GM18505 (cell line): ENCODE data around the gene TSACC.
"Not testable (repeated sequence)": the region's sequence is repeated elsewhere in the genome, so short reads cannot be mapped to it uniquely, and the experiment has no call there.

Experiments used
- ATAC-seq: cut with Tn5 transposase; IDR thresholded peaks from one replicate; pipeline ENCODE4 v1.9.1; 2021; ENCODE audit not compliant: unreplicated experiment
- POLR2A ChIP-seq: IDR thresholded peaks from 4 replicates; pipeline ENCODE4 v1.6.1; 2011; ENCODE audit warnings: borderline replicate concordance; ENCODE audit not compliant: insufficient read depth, insufficient read length; ENCODE audit errors: extremely low read depth

TSACC gene

DNA sequence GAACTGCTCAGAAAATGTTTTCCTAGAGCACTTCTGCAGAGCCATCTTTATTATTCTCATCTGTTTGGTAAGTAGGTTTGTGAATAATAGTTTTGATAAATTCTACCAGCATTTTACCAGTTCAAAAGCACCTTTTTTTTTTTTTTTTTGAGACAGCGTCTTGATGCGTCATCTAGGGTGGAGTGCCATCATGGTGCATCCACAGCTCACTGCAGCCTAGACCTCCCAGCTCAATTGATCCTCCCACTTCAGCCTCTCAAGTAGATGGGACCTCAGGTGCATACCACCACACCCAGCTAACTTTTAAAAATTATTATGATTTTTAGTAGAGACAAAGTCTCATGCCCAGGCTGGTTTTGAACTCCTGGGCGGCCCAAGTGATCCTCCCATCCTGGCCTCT, 20.9 kb downstream of the TSACC start:
- ATAC-seq, result no peak
- no peak for TF ChIP-seq POLR2A

DNA sequence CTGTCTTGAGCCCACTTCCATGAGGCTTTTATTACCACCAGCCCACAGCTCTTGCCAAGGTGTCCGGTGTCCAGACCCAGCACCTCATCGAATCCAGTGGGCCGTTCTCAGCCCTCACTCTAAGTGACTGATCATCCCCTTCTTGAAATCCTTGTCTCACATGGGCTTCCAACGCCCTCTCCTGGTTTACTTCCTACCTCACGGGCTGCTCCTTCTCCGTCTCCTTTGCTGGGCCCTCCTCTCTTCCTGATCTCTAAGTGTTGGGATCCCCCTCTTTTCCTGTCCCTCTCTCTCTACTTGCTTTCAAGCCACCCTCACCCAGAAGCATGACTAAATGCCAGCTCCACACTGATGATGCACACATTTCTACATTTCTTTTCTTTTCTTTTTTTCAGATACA, 21.6 kb downstream of the TSACC start:
- TF ChIP-seq POLR2A, result no peak
- no peak for ATAC-seq

DNA sequence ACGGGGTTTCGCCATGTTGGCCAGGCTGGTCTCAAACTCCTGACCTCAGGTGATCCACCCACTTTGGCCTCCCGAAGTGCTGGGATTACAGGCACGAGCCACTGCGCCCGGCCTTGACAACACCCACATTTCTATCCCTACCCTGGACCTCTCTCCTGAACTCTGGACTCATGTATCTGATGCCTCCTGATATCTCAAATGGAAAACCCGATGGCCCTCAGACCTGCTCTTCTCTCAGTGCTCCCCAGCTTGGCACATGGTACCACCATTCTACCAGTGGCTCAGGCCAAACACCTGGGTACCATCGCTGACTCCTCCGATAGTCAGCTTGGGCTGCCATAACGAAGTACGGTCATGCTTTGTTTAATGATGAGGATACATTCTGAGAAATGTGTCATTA, 22.2 kb downstream of the TSACC start:
- no peak for TF ChIP-seq POLR2A
- no peak for ATAC-seq

DNA sequence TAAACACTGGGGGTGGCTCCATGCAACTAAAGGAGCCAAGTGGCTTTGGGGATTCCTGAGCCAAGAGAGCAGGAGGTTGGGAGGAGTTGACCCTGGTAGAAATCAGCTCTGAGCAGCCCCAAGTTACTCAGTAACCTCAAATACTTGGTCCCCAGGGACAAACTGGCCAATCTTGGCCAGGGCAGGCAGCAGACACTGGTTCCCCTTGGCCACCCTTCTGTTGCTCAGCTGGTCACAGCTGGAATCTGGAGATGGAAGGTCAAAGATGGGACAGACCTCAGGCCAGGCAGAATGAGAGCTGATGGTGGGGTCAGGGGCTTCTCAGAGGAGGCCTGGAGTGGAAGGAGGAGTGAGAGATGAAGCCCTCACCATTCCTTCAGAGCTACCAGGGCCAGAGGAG, 27.4 kb downstream of the TSACC start:
- no peak for TF ChIP-seq POLR2A
- ATAC-seq, result no peak

DNA sequence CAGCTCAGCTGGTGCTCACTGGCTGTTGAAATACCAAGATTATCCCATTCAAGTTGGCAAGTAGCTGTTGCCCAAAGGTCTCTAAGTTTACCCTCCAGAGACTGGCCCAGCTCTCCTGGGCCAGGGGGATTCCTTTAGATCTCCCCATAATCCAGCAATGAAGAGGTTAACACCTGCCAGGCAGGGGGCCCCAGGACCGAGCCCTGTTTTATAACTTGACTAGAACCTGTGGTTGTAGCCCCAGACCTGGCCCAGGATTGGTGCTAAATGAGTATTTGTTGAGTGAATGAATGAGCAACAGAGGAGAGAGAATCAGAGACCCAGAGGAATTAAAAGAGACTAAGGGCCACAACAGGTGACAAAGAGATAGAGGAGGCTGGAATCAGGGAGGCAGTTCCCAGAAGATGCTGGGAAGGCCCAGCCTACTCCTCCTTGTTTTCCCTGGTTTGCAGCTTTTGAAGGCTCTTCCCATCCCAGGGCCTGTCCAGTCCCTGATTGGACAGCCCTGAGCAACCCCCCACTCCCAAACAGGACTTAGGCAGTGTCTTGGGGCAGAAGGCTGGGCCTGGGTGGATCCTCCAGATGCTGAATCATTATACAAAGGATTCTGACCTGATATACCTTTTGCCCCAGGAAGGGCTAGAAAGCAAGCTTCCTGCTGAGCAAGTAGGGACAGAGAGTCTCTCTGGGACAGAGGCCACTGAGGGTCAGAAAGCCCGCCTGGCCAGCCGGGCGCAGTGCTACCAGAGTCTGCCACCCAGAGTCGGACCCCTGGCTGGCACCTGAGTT, 28.2 kb downstream of the TSACC start:
- no peak for TF ChIP-seq POLR2A

DNA sequence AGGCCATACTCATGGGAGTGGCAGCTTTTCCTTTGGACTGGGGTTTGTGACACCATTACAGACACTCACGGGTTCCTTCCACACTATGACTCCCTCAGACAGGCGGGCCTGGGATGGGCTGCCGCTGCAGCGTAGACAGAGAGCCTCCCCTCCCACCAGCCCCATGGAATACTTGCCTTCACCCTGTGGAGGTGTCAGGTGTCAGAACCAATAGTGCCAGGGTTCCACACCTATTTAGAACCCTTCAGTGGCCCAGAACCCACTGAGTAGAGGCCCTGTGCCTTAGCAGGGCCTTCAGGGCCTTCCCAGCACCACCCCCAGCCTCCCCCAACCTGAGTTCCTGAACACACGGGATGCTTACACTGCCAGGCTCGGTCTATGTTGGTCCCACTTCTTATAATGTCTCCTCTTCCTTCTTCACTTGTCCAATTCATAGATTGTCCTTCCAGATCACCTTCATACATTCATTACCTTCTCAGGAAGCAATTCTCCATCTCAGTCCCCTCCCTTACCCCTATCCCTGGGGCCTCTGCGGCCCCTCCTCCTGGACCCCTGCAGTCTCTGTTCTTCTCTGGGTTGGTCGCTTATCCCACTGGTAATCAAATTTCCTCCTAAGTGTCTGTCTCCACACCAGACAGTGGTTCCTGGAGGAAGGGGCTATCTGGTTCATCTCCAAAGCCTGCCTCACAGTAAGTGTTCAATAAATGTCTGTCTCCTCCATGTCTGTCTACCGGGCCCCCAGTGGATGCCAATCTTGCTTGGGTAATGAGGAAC, 29.2 kb downstream of the TSACC start:
- TF ChIP-seq POLR2A, result no peak
- ATAC-seq, result no peak

More for the DNA sequence above, 28.2 kb downstream of the TSACC start:
- no peak for ATAC-seq

DNA sequence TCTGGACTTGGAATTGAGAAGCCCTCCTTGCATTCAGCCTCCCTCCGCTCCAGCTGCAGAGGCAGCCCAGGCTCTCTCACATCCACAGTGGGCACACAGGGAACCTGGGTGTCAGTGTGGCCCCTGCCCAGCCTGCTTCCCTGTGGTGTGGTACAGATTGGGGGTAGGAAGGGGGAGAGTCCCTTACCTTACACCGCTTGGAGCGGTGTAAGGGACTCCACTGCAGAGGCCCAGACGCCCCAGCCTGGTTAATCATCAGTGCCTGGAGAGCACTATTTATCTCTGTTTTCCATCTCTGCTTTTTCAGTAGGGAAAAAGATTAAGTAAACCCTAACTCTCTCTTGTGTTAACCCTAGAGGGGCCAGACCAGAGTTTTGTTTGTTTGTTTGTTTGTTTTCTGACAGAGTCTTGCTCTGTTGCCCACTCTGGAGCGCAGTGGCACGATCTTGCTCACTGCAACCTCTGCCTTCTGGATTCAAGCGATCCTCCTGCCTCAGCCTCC, 29.9 kb downstream of the TSACC start:
- no peak for TF ChIP-seq POLR2A
- no peak for ATAC-seq

DNA sequence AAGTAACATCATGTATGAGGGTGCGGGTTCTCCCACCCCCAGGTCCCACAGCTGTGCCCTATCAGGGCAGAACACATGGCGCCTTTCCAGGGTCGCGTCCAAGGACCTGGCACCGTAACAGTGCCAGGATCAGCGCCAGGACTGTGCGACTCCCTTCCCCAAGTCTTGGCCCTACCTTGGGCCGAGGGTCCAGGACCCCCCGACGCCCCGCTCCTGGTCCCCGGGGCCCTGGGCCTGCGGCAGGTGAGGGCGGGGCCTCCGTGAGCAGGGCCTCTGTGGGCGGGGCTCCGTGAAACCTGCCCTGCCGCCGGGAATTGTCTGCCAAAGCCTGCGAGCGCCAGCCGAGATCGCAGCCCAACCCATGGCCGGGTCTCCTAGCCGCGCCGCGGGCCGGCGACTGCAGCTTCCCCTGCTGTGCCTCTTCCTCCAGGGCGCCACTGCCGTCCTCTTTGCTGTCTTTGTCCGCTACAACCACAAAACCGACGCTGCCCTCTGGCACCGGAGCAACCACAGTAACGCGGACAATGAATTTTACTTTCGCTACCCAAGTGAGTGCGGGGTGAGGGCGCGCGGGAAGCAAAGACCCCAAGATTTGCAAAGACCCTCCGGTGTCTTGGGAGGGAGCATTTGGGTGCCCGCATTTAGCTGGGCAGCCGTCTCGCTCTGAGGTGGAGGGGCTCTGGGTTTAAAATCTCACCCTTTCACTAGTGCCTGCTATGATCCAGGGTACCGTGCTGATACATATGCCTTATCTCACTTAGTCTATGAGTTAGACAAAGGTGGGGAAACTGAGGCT, 30.8 kb downstream of the TSACC start, which contains the start of gene RHBG:
RHBG (plus strand) TSS at position 323 of the 796 bp plus-strand sequence; CDS start at position 362, 39 bp downstream.
- no peak for ATAC-seq
- TF ChIP-seq POLR2A, result no peak

DNA sequence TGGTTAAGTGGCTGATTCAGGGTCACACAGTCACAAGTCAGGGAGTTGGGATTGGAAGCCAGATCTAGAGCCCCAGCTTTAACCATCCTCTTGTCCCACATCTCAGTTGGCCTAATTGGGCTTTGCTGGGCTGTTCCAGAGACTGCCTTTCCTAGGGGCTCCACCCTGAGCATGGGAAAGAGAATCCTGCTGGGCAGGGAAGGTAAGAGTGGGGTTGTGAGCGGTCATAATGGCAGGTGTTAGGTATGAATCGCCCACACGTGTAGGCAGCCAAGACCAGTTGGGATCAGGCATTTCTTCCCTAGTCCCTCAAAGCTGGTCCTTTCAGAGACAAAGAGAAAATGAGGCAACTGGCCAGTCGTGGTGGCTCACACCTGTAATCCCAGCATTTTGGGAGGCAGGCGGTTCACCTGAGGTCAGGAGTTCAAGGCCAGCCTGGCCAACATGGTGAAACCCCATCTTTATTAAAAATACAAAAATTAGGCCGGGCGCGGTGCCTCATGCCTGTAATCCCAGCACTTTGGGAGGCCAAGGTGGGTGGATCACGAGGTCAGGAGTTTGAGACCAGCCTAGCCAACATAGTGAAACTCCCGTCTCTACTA, 31.5 kb downstream of the TSACC start:
- ATAC-seq, result not testable (repeated sequence)

DNA sequence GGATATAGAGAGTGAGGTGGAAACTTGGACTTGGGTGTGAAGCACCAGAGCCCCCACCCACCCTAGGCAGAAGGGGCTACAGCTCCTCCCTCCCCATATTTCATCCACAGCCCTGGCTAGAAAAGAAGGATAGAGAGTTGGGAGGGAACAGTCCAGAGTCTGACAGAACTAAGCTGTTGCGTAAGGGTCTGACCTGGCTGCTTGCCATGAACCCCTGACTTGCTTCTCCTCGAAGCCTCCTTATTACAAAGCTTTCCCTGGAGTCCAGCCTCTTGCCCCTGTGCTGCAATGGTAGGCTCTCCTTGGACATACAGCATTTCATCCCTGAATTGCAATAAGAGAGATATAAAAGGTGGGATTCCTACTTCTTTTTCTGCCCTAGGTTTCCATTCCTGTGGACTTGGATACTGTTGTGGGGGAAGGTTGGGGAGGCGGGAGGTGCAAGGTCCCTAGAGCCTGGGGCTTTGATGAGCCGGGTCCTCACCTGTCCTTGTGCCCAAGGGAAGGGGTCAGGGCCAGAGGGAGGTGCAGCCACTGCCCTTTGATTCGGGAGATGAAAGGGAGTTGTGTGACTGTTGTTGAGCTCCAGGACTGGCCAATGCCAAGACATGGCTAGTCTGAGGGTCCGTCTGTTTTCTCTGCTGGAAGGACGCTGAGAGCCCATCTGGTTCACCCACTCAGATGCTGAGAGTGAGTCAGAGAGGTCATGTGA, 33.4 kb downstream of the TSACC start:
- ATAC-seq, result no peak
- TF ChIP-seq POLR2A, result no peak

DNA sequence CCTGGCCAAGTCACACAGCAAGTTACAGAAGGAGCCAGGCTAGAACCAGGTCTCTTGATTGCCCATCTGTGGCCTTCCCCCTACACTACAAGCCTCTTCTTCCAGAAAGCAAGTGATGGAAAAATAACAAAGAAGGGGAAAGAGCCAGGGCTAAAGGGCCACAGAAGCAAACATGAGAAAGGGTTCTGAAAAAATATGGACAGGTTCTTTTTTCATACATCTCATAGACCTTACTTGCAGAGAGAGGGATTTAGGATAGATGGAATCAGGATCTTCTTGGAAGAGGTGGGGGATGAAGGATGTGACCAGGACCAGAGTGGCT, 33.9 kb downstream of the TSACC start:
- ATAC-seq, result no peak
- TF ChIP-seq POLR2A, result no peak

DNA sequence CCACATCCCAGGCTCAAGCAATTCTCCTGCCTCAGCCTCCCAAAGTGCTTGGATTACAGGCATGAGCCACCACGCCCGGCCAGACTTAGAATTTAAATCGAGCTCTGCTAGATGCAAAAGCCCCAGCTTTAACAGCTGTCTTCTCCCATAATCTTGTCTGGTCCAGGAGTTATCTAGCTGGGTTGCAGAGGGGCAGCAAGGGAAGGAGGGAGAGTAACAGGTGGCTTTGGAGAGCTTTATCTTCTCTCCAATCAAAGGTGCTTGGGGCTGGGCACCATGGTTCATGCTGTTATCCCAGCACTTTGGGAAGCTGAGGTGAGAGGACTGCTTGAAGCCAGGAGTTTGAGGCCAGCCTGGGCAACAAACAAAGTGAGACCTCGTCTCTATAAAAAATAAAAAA, 34.5 kb downstream of the TSACC start:
- no peak for TF ChIP-seq POLR2A
- no peak for ATAC-seq
